Measurements from ENCODE around the gene NLGN1. TPM values are rescaled to one million over a fixed set of nuclear protein-coding genes. Genes with fewer than 3 reads are reported as not detected.

Gene NLGN1
- total and polyA plus RNA-seq, 2 of the 8 experiments (the other 6 are each of a cell fraction or from before 2014, with no cell fraction given), result 7.8 to 14.8 TPM

DNA sequence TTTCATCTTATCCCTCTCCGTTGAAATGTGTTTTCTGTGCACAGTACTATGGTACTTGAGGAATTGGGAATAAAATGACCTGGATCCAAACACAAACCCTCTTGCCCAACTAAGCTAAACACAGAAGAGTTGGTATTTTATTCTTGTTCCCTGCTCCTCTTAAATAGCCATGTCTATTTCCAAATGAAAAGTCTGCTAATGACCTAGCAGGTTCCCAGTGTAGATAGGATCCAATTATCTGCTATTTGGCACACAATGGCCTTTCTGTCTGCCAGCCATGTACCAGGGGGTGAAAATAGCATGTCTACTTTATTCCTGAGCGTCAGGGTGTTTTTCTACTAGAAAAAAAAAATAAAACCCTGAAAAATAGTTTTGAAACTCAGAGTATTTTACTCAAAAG is 804.6 kb downstream of the NLGN1 start (continued):
- no peak for TF ChIP-seq SIN3A (conservative IDR thresholded peaks at IDR 0.05 in 1 of 2, IDR thresholded peaks at IDR 0.05 in 1 of 2; ENCODE audit: low read depth in 1 of 2, low read length in 2 of 2)
- TF ChIP-seq USF2 (IDR thresholded peaks at IDR 0.05; ENCODE audit: low read length), result no peak
